ENCODE data around the gene SPATA17.
"Not testable (repeated sequence)": the region's sequence is repeated elsewhere in the genome, so short reads cannot be mapped to it uniquely, and the experiment has no call there.

Gene SPATA17

DNA sequence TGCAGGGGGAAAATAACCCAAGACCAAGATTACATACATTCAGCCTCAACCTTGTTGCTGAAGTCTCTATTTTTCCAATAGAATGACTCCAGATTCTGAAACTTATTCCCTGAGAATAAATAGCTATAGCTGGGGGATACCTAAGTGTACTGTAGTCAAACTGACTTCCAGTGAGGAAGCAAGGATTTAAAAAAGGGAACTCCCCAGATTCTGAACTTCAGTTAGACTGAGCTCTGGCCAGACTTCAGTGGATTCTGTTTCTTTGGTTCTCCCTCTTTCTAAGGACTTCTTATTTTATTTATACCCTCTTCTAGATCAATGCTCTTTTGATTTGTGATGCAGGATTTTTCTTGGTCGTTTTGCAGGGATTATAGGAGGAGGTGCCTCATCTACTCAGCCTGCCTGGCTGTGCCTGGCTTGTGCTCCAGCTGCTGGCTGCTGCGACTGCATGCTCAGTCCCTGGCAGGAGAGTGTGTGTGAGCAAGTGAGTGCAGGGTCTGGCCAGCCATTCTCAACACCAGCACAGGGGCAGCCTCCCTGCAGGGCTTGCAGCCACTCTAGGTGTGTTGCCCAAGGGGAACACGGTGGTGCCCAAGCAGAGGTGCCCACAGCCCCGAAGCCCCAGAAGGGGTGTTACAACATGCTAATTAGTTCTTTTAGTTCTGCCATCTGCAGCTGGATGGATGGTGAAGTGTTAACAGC is 43.0 kb downstream of the SPATA17 start:
- DNase-seq (ENCODE audit: low read depth in 3 of 3, low spot score in 1 of 3), result no peak

DNA sequence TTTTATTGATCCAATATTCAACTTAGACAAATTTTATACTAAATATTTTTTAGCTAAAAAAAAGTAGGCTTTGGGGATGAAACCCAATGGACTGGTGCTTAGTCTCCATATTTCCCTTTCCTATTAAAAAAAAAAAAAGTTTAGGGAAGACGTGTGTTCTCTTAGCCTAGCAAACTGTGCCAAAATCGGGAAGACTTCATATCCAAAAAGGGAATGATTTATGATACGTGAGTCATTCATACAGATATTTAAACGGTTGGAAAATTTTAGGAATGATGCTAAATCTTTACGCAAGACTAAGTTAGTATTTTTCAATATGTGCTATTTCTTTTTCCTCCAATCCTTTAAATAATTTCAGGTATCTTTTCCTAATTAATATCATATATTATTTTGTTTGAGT is 50.7 kb downstream of the SPATA17 start:
- no peak for DNase-seq (ENCODE audit: low read depth in 3 of 3, low spot score in 1 of 3)

DNA sequence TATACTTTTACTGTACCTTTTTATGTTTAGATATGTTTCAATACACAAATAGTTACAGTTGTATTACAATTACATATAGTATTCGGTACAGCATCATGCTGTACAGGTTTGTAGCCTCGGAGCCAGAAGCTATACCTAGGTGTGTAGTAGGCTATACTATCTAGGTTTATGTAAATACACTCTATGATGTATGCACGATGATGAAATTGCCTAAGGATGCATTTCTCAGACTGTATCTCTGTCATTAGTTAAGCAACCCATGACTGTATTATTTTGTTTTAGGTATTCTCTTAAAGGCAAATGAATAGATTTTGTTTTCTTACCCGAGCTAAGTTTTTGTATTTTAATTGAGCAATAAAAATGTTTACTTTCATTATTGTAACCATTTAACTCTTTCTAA is 56.4 kb downstream of the SPATA17 start:
- DNase-seq (ENCODE audit: low read depth in 3 of 3, low spot score in 1 of 3), result no peak

DNA sequence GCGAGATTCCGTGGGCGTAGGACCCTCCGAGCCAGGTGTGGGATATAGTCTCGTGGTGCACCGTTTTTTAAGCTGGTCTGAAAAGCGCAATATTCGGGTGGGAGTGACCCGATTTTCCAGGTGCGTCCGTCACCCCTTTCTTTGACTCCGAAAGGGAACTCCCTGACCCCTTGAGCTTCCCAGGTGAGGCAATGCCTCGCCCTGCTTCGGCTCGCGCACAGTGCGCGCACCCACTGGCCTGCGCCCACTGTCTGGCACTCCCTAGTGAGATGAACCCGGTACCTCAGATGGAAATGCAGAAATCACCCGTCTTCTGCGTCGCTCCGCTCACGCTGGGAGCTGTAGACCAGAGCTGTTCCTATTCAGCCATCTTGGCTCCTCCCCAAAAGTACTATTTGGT is 65.0 kb downstream of the SPATA17 start:
- DNase-seq (ENCODE audit: low read depth in 3 of 3, low spot score in 1 of 3), result not testable (repeated sequence)

DNA sequence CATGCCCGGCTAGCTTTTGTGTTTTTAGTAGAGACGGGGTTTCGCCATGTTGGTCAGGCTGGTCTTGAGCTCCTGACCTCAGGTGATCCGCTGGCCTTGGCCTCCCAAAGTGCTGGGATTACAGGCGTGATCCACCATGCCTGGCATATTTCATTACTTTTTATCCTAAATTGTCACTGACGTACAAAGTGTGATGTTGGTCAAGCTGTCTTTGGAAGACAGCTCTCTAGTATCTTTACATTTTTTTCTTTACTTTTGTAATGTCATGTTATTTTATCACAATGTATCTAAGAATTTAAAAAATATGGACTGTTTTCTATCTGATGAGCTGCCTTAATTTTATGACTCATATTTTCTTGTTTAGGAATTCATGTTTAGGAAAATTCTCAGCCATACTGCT is 72.2 kb downstream of the SPATA17 start:
- no peak for DNase-seq (ENCODE audit: low read depth in 3 of 3, low spot score in 1 of 3)

DNA sequence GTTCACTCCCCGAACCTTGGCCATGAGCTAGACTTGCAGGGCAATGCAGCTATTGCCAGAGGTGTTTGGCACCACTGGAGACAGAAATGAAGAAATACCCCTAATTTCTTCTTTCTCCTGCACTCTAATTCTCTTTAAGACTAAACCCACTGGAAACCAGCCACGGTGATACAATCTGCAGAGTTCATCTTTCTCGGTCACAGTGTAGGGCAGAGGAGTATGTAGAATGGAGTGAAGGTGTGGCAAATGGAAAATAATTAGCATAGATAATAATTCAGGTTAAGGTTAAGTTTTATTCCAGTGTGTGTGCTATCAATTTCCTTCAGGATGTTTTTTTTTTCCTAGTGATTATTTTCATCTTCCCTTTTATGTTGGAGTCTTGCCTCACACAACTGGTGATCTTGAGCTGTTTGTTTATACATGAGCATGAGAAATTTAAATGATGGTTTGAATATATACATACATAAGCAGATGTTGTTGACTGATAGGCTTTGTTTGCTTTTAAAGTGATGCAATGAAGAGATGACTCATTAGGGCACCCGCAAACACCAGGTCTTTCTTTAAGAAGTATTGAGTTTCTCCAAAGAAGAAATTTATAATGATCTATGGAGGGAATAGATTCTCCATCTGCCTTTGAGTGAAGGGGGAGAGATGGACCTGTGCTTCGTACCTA is 81.9 kb downstream of the SPATA17 start:
- DNase-seq (ENCODE audit: low read depth in 3 of 3, low spot score in 1 of 3), result no peak

DNA sequence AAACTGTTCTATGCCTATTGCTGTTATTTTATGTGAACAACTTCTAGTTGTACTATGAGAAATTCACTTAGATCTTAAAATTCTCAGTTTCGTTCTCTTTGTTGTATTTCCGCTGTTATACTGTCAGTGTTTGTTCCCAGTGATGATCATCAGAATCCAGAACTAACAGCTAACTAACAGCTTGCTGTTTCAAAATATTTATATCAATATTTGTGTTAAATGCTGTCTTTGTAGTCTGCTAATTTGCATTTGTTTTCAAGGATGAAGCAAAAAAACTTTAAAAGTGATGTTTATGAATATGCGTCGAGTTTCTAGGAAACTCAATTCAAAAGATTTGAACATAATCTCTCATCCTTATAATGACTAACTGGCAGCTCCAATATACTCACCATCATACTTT is 84.5 kb downstream of the SPATA17 start:
- DNase-seq (ENCODE audit: low read depth in 3 of 3, low spot score in 1 of 3), result no peak

DNA sequence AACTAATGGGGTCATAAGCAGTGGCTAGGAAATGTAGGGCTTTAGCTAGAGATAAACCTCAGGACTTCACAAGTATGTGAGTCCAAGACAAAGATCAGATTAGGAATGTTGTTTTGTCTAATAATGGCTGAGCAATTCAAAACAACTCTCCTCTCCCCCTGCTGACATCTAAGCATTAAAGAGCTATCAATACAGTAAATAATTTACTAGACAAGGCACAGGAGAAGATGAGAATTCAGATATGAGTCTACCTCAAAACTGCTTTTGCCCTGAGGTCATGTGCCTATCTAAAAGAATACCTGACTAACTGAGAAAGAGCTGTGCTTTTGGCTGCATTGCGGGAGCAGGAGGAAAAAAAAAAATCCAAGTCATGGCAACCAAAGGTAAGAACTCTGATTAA is 86.8 kb downstream of the SPATA17 start:
- DNase-seq (ENCODE audit: low read depth in 3 of 3, low spot score in 1 of 3), result no peak

DNA sequence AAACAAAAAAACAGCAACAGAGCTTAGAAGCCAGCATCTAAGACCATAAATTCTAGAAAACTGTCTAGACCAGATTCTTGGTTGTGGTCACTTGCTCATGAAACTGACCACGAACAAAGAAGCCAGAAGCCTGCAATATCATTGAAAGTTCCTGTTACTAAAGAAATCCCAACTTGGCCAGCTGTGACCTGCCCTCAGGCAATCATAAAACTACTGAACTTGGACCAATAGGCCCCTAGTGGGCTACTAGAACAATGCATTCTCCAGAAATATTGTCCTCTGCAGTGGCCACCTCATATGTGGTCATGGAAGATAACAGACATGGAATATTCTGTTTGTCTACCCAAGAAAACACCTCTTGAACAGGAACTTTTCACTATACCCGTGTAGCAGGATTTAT is 87.7 kb downstream of the SPATA17 start:
- no peak for DNase-seq (ENCODE audit: low read depth in 3 of 3, low spot score in 1 of 3)

DNA sequence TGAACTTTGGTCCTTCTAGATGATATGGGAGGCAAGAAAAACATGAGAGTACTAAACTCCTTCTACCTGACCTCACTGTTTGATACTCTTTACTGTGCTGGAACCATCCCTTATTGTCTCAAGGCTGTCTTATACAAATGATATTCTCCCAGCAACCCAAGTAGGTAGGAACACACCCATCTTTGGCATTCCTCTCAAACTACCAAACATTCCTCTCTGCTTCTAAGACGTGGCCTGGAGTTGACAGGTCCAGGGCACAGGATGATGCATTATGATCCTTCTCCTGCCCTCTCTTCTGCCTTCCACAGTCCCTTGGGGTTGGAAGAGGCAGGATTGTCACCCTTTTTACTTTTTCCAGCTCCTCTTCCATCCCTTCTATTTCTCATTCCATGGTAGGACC is 90.5 kb downstream of the SPATA17 start:
- no peak for DNase-seq (ENCODE audit: low read depth in 3 of 3, low spot score in 1 of 3)

DNA sequence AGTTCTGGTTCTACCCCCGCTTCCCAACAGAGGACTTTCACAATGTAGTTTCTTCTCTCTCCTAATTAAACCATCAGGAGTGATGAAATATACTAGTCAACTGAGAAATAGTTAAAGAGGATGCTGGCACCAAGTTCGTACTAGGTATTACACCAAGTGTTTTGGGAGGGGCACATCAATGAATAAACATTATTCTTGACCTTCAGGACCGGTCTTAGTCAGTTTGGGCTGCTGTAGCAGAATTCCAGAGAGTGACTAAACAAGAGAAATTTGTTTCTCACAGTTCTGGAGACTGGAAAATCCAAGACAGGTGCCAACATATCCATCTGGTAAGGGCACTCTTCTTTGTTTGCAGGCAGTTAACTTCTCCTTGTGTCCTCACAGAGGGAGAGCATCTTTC is 103.8 kb downstream of the SPATA17 start:
- DNase-seq (ENCODE audit: low read depth in 3 of 3, low spot score in 1 of 3), result no peak

DNA sequence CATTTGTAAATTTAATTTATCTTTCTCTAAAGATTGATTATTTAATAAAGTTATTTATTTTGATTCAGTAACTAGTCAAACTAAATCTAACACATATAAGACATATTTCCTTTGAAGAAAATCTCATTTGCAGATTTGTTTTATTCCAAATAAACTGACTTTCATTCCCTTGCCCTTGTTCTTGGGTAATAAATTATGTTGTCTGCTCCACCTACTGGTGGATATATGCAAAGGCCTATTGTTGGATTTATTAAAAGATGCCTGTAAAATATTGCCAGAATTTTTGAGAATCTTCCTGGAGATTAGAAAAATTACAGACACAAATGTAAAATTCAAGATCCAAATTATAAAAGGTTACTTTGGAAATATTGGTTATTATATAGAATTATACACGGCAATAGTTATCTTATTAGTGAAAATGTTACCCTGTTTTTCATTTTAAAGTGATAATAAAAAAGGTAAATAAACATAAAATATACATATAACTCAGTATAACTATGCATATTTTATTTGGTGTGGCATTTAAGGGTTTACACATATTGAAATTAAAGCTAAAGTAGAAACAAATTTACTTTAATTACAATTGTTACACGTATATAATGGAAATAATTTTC is 116.1 kb downstream of the SPATA17 start:
- DNase-seq (ENCODE audit: low read depth in 3 of 3, low spot score in 1 of 3), result no peak

DNA sequence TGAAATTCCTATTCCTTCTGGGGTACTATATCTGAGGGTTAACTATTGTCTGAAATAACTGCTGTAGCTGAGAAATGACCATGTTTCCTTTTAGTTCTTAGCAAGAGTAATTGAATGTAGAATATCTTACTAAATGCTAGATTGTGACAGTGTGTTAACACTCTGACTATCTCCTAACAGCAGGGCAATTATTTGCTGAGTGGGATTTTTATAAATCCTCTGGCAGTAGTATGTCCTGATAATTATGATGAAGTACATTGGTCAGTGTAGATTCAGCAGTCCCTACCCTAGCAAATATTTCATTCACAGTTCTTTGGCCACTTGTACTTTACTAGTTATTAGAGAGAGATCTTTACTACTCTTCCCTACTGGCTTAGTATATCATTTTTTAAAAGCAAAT is 138.6 kb downstream of the SPATA17 start:
- no peak for DNase-seq (ENCODE audit: low read depth in 3 of 3, low spot score in 1 of 3)

DNA sequence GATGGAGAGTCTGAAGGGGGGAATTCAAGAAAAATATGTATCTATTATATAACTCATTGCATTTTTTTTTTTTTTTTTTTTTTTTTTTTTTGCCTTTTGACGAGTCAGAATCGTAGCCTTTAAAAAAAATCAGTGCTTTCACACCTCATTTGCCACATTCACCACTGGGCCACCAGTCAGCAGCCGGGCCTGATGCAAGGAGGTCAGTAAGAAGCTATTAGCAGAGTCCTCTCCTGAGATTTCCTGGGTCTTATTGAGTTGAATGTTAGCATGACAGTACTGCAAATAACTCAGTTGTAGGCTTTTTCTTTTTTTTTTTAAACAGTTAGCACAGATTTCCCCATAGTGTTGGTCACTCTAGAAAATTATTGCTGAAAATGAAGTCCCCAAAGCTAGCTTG is 139.8 kb downstream of the SPATA17 start:
- DNase-seq (ENCODE audit: low read depth in 3 of 3, low spot score in 1 of 3), result no peak

DNA sequence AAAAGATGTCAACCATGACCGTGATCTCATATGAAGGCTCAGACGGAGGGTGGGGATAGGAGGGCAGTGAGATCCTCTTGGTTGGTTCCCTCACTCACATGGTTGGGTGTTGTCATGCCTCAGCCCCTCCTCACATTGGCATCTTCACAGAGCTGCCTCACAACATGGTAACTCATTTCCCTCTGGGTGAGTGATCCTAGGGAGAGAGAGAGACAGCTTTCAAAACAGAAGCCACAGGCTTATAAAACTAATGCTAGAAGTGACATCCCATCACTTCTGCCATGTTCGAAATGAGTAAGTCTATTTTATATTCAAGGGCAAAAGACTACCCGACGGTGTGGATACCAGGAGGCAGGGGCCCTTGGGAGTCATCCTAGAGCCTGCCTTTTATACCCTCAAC is 145.5 kb downstream of the SPATA17 start:
- no peak for DNase-seq (ENCODE audit: low read depth in 3 of 3, low spot score in 1 of 3)

DNA sequence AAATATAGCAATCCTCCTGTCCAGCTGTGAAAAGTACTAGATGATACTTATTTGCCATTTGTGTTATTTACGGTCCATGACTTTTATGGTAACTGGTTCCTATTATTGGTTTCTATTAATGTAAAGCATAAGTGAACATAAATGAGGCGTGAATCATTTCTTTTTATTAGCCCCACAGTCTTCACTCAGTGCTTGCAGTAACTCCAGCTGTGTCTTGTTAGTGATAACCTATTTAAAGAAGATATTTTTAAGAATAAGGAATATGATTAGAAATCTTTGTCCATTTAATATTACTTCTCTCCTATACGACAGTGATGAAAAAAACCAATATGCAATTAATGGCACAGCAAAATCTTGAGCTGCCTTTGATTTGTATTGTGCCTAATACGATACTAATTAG is 149.9 kb downstream of the SPATA17 start:
- no peak for DNase-seq (ENCODE audit: low read depth in 3 of 3, low spot score in 1 of 3)

DNA sequence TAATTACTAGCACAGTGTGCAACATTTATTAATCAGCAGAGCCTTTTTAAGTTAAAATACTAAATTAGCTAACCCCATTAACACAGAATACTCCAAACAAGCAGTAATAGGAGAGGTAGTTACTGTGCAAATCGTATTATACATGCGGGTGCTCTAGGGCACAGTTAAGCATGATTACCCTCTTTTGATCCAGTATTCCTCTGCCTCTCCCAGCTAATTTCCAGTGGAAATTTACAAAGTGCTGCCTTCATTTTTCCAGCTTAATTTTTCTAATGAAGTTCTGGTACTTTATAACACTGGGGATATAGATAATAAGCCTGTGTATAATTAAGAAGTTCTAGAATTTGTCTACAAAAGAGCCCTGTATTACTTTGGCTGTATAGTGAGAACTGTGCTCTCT is 159.9 kb downstream of the SPATA17 start:
- no peak for DNase-seq (ENCODE audit: low read depth in 3 of 3, low spot score in 1 of 3)

DNA sequence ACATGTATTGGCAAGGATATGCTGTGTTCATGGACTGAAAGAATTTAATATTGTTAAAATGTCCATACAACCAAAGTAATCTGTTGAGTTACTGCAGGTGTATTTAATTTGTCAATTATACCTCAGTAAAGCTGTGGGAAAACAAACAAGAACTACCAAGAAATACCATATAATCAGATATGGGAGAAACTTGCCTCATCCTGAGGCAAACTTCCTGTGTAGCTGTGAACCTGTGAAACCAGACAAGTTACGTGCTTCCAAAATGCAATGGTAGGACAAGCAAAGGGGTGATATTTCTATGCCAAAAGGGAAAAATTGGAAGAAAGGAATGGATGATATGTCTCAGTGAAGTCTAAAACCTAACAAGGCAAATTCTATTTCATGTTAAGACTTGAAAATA is 174.6 kb downstream of the SPATA17 start:
- no peak for DNase-seq (ENCODE audit: low read depth in 3 of 3, low spot score in 1 of 3)

DNA sequence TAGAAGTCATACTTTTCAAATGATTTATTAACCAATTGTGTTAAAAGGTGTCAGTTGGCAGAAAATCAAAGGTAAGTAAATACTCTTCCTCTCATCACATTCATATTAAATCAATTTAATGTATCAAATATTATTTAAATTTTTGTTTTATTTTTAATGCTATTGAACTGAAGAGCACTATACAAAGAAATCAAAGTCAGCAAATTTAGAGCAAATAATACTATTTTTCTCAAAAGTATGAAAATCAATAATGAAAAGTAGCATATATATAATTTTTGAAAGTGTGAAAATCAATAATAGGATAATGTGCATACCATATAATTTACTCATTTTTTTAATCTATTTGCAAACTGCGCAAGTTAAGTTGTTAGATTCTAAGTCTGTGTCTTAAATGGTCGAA is 181.0 kb downstream of the SPATA17 start:
- DNase-seq (ENCODE audit: low read depth in 3 of 3, low spot score in 1 of 3), result no peak

DNA sequence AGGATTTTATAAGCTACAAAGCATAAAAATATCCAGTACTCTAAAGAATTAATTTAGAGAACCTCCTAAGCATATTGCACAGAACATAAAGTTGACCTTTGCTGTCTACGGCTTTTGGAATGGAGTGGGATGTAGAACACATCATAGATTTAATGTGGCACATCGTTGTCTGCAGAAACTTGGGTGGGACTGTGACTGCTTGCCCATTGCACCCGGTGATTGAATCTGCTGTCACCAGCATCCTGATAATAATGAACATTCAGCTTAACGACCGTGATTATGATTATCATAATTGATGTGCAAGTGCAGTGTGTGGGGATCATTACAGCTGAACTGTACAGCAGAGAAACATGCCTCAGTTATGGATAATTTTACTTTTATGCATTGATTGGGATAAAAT is 181.9 kb downstream of the SPATA17 start:
- no peak for DNase-seq (ENCODE audit: low read depth in 3 of 3, low spot score in 1 of 3)

DNA sequence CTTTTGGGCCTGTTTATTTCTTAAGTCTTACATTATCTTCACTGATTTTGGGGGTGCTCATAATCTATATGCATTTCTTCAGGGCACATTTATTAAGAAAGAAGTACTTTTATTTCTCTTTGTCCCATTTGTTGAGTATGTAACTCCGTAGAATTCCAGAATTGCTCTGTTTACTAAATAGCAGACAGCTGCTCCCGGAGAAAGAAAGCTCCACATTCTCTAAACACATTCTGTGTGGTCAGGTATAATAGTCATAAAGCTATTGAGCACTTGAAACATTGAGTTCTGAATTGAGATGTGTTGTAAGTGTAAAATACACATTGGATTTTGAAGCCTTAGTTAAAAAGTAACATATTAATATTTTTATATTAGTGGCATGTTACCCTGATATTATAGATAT is 206.5 kb downstream of the SPATA17 start:
- DNase-seq (ENCODE audit: low read depth in 3 of 3, low spot score in 1 of 3), result no peak

DNA sequence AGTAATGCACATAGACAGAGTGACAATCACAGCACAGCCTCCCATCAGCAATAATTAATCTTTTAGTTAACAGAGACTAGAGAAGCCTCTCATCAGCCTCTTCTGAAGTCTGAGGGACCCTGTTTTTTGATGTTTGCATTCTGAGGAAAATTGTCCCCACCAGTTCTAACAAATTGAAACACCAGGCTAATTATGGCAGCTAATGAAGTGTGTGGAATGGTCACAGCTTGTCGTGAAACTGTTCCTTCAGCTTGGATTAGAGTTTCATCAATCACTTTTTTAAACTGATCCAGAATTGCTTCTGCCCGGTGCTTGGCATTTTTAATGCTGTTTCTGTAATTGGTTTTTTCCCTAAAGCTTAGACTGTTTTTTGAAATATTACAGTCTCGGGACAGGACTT is 208.0 kb downstream of the SPATA17 start:
- no peak for DNase-seq (ENCODE audit: low read depth in 3 of 3, low spot score in 1 of 3)

DNA sequence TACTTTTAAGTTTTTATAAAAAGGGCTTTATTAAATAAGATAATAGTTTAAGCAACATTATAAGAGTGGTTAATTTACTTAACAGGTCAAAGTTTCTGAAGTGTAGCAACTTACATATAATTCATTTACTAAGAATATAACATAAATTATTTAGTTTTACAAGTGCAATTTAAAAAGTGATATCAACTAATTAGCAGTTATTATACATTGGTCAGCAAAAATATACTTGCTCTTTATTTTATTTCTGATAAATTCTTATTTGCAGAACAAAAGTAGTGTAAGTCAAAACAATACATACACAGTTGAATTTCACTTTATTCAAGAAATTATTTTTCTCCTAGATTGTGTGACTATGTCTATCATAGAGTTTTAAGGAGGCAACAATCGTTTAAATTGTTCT is 215.6 kb downstream of the SPATA17 start:
- no peak for DNase-seq (ENCODE audit: low read depth in 3 of 3, low spot score in 1 of 3)
